T follicular helper cell (primary cell): Measurements from ENCODE around the gene BHMT2.

ENCODE experiments used
- DNase-seq: peaks from one replicate; pipeline ENCODE4 v3.0.0-alpha.2; 2020; ENCODE audit warnings: low read depth

Gene BHMT2

DNA sequence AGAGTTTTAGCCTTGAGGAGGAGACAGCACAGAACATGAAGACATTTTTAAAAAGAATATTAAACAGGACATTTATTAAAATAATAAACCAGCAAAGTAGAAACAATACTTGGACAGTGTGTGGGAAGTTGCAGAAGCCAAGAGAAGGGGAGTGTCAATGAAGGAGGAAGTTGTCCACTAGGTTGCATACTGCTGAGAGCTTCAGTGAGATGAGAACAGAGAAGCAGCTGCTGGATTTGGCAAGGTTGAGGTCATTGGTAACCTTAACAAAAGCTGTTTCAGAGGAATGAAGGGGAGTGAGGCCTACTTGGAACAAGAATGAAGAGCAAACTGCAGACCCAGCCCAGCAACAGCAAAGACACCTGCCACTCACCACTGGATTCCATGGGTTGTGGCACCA, 53.4 kb downstream of the BHMT2 start:
- DNase-seq, result no peak

- no peak for DNase-seq
Measured at GRCh38 chr5:79124607-79125006, 55.0 kb downstream of the BHMT2 start.

- DNase-seq, result no peak
Measured at GRCh38 chr5:79130781-79131180, 61.2 kb downstream of the BHMT2 start.

- DNase-seq, result no peak
Measured at GRCh38 chr5:79133121-79133656, 63.6 kb downstream of the BHMT2 start.

DNA sequence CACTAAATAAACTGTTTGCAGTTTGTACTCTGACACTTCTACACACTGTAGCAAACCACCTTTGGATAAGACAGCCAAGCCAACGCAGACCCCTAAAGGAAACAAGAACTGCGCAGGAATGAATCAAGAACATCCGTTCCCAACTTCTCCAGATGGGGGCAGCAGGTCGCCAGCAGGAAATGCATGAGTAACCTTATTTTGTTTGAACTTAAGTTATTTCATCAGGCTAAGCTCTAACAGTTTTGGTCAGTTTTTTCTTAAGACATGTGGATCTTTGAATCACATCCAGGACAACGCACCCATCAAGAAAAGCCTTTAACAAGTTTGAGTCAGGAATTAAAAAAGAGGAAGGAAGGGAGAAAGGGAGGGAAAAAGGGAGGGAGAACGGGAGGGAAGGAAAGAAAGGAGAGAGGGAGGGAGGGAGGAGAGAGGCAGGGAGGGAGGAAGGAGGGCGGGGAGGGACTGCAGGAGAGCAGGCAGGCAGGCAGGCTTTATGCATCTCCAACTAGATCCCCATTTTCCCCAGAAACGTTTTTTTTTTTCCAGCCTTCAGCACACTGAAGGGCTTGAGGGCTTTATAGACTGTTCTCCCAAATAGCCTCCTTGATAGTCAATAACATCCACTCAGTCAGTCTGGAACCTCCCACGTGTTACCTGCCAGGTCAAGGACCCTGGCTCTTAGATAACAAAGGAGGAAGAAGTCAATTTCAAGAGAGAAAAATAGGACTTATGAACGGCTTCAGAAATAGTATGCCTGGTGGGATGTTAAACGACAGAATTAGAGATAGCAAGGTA, 64.3 kb downstream of the BHMT2 start:
- DNase-seq, result peak; percentile 40

GRCh38 chr5:79135790-79136553, 66.4 kb downstream of the BHMT2 start:
- no peak for DNase-seq

GRCh38 chr5:79136618-79137017, 67.1 kb downstream of the BHMT2 start:
- DNase-seq, result no peak
